Measurements from ENCODE around the gene CCNG1.

DNA sequence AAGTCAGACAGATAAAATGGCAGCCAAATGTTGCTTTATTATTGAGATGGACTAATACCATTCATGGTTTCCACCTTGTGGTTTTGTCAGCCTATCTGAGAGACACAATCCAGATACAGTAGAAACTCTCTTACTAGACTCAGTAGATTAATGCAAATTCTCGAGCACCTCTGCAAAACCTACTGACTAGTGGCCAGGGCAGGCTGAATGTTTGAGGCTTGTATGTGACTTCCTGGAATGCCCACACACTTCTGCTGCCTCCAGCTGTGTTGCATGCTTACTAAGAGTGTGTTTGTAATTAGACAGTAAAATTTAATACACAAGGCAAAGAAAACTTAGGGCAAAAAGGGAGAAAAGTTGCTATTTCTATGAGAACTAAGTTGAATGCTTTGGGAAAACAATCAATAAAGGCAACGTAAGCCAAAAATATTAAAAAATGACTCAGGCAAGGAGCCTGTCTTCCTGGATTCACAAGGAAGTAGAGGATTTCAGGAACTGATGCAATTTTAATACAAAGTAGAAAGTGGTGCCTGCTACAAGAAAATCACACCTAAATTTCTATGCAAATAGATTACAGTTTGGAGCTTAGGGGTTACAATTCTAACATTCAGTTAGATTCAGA lies 30.2 kb upstream of the CCNG1 start:
- TF ChIP-seq CEBPB (IDR thresholded peaks at IDR 0.05) (no peak), EP300 (IDR thresholded peaks at IDR 0.05; ENCODE audit: borderline replicate concordance) (no peak), EGR1 (IDR thresholded peaks at IDR 0.05) (no peak), CREB1 (IDR thresholded peaks at IDR 0.05; ENCODE audit: low read depth) (no peak), TAF1 (IDR thresholded peaks at IDR 0.05; ENCODE audit: low read depth) (no peak), FOXM1 (IDR thresholded peaks at IDR 0.05; ENCODE audit: borderline replicate concordance, low read depth) (no peak), RAD21 (IDR thresholded peaks at IDR 0.05; ENCODE audit: low read depth) (no peak), NFIC (IDR thresholded peaks at IDR 0.05) (no peak)
- TF ChIP-seq, protein P1, sequence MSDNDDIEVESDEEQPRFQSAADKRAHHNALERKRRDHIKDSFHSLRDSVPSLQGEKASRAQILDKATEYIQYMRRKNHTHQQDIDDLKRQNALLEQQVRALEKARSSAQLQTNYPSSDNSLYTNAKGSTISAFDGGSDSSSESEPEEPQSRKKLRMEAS (IDR thresholded peaks at IDR 0.05) = no peak
- TF ChIP-seq, protein P2, sequence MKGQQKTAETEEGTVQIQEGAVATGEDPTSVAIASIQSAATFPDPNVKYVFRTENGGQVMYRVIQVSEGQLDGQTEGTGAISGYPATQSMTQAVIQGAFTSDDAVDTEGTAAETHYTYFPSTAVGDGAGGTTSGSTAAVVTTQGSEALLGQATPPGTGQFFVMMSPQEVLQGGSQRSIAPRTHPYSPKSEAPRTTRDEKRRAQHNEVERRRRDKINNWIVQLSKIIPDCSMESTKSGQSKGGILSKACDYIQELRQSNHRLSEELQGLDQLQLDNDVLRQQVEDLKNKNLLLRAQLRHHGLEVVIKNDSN (IDR thresholded peaks at IDR 0.05) = no peak

Measured in Ishikawa (cell line).